Measurements from ENCODE around the gene PRCC. TPM values are rescaled to one million over a fixed set of nuclear protein-coding genes. Genes with fewer than 3 reads are reported as not detected.

PRCC gene
- total and polyA plus RNA-seq, 2 of the 8 experiments (the other 6 are each of a cell fraction or from before 2014, with no cell fraction given): 95.2 to 115 TPM

DNA sequence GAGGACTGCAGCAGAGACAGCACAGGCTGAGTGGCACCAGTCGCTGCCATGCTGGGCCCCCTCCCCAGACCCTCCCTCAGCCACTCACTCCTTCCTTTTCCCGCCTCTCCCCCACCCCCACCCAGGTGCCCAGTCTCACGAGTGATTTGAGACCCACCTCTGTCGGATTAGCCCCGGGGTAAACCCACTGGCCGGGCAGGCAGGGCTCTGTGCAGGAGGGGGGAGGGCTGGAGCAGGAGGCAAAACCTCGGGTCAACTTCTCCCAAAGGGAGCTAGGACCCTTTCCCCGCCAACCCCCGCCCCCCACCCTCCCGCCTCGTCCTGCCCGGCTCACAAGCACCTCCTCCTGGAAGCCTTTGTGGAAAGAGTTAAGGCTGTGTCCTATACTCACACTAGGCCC lies 23.0 kb upstream of the PRCC start:
- H4K5ac ChIP-seq (ENCODE audit: insufficient read length, low read depth, low read length): no peak overlapping the region
- ChIA-PET CTCF (ENCODE audit: partially characterized antibody) (interaction anchor here (0.5 to 6.6 kb wide), 5 partner anchors 17 to 58 kb away, joined by 3 to 76 read pairs (median 5); partner anchors contain the start of genes ISG20L2, METTL25B and PRCC), POLR2A (ENCODE audit: partially characterized antibody) (interaction anchor here (0.7 to 10.7 kb wide), 3 partner anchors 8 to 109 kb away, joined by 3 to 214 read pairs (median 5); partner anchors contain the start of genes ISG20L2 and METTL25B)
- DNase-seq (ENCODE audit: low read depth in 1 of 2, low spot score in 2 of 2) (no peak), FAIRE-seq (no peak)
- peaks cover 10% of the 10 kb centered on the region for H3K23me2 ChIP-seq (ENCODE audit: low read depth, low read length)
- TF ChIP-seq JUND (IDR thresholded peaks at IDR 0.05; ENCODE audit: low read length) (no peak), ZNF274 (IDR thresholded peaks at IDR 0.05; ENCODE audit: borderline replicate concordance, extremely low read depth, low read length) (no peak), SP2 (IDR thresholded peaks at IDR 0.05; ENCODE audit: low read length) (no peak)
- peaks cover 18 to 48% of the 10 kb centered on the region in 2 experiments for H3K79me2 ChIP-seq (ENCODE audit: control insufficient read depth in 1 of 2, insufficient read depth in 2 of 2, low read length in 2 of 2)
- no peak overlapping the region for H3K56ac ChIP-seq (replicated peaks; ENCODE audit: insufficient read length, low read depth, low read length)
- no peaks in the 10 kb centered on the region for H3K9me3 ChIP-seq (ENCODE audit: insufficient read depth in 2 of 2, low read depth in 1 of 2, low read length in 1 of 2)
- H3K18ac ChIP-seq (ENCODE audit: extremely low read depth, low read length): no peak overlapping the region
- H3K36me3 ChIP-seq (ENCODE audit: control insufficient read depth in 2 of 4, insufficient read depth in 4 of 4, low read length in 3 of 4): peaks cover 13 to 33% (median 14%) of the 10 kb centered on the region in 4 experiments; a peak in 6 of 8 replicates
- no peak overlapping the region for H2BK12ac ChIP-seq (ENCODE audit: low read depth, low read length)
- H2BK5ac ChIP-seq (ENCODE audit: low read depth, low read length): no peak overlapping the region; the same call in 1 of the 2 replicates
- no peak overlapping the region for H3K4ac ChIP-seq (replicated peaks; ENCODE audit: insufficient read length, low read depth, low read length)
- no peak overlapping the region for H3K23ac ChIP-seq (ENCODE audit: insufficient read length)
- H2BK120ac ChIP-seq (replicated peaks; ENCODE audit: low read depth, low read length): no peak overlapping the region
- no peak overlapping the region for H3K9ac ChIP-seq (replicated peaks in 1 of 4; ENCODE audit: extremely low read depth in 1 of 4, low read depth in 3 of 4, low read length in 3 of 4)
- H4K20me1 ChIP-seq (replicated peaks in 1 of 2; ENCODE audit: control insufficient read depth in 1 of 2, insufficient read depth in 2 of 2, low read length in 2 of 2): peaks cover 0 to 2% of the 10 kb centered on the region in 2 experiments
- no peak overlapping the region for H2AK5ac ChIP-seq (ENCODE audit: low read depth, low read length)
- H2BK15ac ChIP-seq (ENCODE audit: low read length): no peak overlapping the region
- H3K4me1 ChIP-seq (replicated peaks in 1 of 4; ENCODE audit: control insufficient read depth in 3 of 4, insufficient read depth in 4 of 4, low read length in 3 of 4): peaks cover 26 to 39% (median 30%) of the 10 kb centered on the region in 4 experiments
- H3K79me1 ChIP-seq (ENCODE audit: low read depth, low read length): peaks cover 13% of the 10 kb centered on the region
- 89% methylated on average over 7 of the region's 12 CpGs; no CpG with 5 or more reads in 1 of the 2 experiments for WGBS, 2 experiments (ENCODE audit: extremely low coverage in 1 of 2, insufficient coverage in 1 of 2, insufficient read length in 1 of 2, insufficient replicate concordance in 2 of 2, low coverage in 1 of 2, low lambda C conversion rate in 2 of 2, missing lambda C conversion rate in 1 of 2)
- H3K27me3 ChIP-seq (replicated peaks in 1 of 4; ENCODE audit: control insufficient read depth in 3 of 4, extremely low read depth in 1 of 4, insufficient read depth in 3 of 4, low read length in 3 of 4): no peaks in the 10 kb centered on the region
- no peak overlapping the region for H3K14ac ChIP-seq (ENCODE audit: insufficient read length)
- no peak overlapping the region for H4K8ac ChIP-seq (ENCODE audit: extremely low read depth, insufficient read depth, low read length)
- no peak overlapping the region for H2AFZ ChIP-seq (ENCODE audit: low read length)
- H3K4me3 ChIP-seq (ENCODE audit: extremely low read depth in 1 of 4, insufficient read depth in 2 of 4, low read depth in 3 of 4, low read length in 4 of 4): no peak overlapping the region
- H3K4me2 ChIP-seq (ENCODE audit: insufficient read depth in 1 of 2, low read depth in 2 of 2, low read length in 2 of 2): no peak overlapping the region
- no peak overlapping the region for H4K91ac ChIP-seq (replicated peaks; ENCODE audit: insufficient read length, low read length)
- H2BK20ac ChIP-seq (ENCODE audit: low read length): no peak overlapping the region
- H3K27ac ChIP-seq (ENCODE audit: low read depth, low read length): no peak overlapping the region
